ENCODE measurements around the gene CLEC19A. TPM values are rescaled to one million over a fixed set of nuclear protein-coding genes. Genes with fewer than 3 reads are reported as not detected.

The CLEC19A gene
- total RNA-seq, 1 donor from 2014 or later = not detected

DNA sequence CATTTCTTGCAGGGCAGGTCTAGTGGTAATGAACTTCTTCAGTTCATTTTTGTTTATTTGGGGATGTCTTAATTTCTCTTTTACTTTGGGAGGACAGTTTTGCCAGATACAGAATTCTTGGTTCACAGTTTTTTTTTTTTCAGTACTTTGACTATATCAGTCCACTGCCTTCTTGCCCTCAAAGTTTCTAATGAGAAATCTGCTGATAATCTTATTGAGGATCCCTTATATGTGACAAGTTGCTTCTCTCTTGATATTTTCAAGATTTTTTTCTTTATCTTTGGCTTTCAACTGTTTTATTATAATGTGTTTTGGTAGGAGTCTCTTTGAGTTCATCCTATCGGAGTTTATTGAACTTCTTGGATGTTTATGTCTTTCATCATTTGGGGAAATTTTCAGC lies 42.8 kb downstream of the CLEC19A start:
- no peak for DNase-seq (ENCODE audit: low spot score)

GRCh38 chr16:19329932-19330331 lies 44.4 kb downstream of the CLEC19A start:
- DNase-seq (ENCODE audit: low spot score) = no peak

DNA sequence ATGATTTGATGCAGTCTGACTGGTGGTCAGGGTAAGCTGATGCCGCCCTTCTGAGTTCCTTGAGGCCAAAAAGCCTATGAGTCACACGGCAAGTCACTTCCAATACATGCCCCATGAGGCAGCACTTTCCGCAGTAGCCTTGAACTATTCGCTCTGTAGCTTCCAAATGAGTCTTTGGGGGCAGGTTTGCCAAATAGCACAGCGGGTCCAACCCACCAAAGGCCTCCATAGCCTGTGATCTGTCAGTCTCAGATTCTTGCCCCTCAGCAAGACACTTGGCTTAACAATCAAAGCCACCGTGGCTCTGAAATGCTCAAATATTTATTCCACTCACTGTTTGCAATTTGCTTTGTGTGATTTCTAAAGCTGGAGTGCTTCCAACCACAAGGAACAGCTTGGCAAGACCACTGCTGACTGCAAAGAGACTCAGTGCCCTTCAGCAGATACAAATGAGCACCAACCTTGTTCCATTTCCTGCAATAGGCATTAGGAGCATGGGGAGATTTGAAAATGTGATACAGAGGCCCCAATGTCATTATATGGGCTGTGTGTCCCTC lies 45.4 kb downstream of the CLEC19A start:
- DNase-seq (ENCODE audit: low spot score) = no peak

DNA sequence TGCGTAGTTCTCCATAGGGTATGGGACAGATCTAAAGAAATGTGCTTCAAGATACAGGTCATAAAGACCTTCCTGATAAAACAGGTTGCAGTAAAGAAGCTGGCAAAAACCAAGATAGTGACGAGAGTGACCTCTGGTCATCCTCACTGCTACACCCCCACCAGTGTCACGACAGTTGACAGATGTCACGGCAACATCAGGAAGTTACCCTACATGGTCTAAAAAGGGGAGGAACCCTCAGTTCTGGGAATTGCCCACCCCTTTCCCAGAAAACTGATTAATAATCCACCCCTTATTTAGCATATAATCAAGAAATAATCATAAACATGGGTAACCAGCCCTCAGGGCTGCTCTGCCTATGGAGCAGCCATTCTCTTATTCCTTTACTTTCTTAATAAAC lies 46.3 kb downstream of the CLEC19A start:
- no peak for DNase-seq (ENCODE audit: low spot score)

GRCh38 chr16:19338335-19338734 lies 52.8 kb downstream of the CLEC19A start:
- no peak for DNase-seq (ENCODE audit: low spot score)

DNA sequence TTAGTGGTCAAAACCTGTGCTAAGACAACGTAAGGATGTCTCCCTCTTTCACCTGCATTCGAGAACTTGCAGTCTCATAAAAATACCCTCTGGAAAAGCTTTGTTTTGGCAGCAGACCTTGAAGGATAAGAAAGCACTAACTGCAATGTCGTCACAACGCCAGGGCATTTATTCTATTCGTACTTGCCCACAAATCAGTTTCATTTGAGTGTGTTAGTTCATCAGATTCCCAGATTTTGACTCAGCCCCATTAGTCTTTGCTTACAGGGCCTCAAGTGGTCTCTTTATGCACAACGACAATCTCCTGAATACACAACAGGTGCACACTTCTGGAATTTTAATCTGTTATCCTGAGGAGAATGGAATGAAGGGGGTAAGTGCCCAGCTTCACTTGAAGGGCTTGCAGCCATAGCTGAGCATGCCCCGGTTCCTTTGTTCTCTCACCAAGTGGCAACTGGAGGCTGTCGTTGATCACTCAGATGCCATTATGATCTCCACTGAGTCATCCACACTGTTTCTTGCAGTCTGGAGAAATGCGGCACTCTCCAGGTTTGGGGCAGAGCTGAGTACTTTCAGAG lies 58.8 kb downstream of the CLEC19A start:
- no peak for DNase-seq (ENCODE audit: low spot score)

- no peak for DNase-seq (ENCODE audit: low spot score)
Observed at GRCh38 chr16:19344980-19345379, 59.4 kb downstream of the CLEC19A start.

DNA sequence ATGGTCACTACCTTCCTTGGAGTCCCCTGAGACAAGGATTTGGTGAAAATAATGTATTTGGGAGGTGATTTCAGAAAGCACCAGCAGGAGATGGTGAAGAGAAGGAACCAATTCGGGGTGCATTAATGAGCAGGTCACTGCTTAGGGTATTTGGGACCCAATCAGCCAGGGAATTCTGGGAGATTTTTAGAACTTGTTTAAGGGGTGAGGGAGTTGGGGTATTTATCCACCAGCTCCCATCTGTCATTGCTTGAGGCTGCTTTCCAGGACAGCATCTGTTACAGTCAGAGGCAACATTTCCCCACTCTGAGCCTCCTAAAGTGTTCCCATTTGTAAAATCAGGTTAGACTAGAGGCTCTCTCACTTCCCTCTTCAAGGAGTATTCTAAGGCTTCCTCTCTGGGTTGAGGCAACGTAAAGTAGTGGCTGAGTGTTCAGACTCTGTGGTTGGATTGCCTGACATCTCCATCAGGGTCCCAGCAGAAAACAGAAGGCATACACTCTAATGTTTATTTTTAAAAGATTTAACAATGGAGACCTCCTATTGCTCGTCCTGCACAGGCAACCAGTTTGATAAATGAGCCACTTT lies 60.9 kb downstream of the CLEC19A start:
- DNase-seq (ENCODE audit: low spot score) = no peak

DNA sequence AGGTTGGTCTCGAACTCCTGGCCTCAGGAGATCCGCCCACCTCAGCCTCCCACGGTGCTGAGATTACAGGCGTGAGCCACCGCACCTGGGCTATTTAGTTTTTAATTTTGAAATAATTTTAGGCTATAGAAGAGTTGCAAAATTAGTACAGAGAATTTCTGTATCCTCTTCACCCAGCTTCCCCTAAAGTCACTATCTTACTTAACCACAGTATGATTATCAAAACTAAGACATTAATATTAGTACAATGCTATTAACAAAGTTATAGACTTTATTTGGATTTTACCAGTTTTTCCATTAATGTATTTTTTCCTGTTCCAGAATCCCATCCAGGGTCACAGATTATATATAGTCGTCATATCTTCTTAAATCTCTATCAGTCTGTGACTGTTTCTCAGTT lies 62.6 kb downstream of the CLEC19A start:
- no peak for DNase-seq (ENCODE audit: low spot score)

- DNase-seq (ENCODE audit: low spot score) = no peak
Observed at GRCh38 chr16:19348578-19349315, 63.2 kb downstream of the CLEC19A start.

GRCh38 chr16:19354371-19354770 lies 68.8 kb downstream of the CLEC19A start:
- no peak for DNase-seq (ENCODE audit: low spot score)

GRCh38 chr16:19356024-19356952 lies 70.8 kb downstream of the CLEC19A start:
- no peak for DNase-seq (ENCODE audit: low spot score)

DNA sequence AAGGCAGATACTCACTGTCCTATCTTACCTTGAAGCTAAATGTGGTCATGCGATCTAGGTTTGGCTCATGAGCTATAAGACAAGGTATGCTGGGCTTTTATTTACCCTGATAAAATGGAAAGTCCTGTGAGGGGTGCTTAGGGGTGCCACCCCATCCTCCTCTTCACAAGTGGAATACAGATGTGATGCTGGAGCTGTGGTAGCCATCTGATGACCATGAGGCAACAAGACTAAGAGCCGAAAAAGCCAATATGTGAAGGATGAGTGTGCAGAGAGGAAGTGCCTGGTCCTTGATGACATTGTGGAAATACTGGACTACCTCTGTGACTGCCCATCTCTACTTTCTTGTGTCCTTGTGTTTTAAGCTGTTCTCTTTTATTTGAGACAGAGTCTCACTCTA lies 74.0 kb downstream of the CLEC19A start:
- no peak for DNase-seq (ENCODE audit: low spot score)

Other genes starting within 250 kb of the CLEC19A start
- 29.7 TPM for gene COQ7, start 218.1 kb upstream of the CLEC19A start, total RNA-seq
- 61.3 TPM for gene ITPRIPL2, start 171.8 kb upstream of the CLEC19A start, total RNA-seq
- 24.4 TPM for gene SYT17, start 117.5 kb upstream of the CLEC19A start, total RNA-seq
- 21.1 TPM for gene TMC5, start 132.2 kb downstream of the CLEC19A start, total RNA-seq
- 80.8 TPM for gene GDE1, start 236.4 kb downstream of the CLEC19A start, total RNA-seq
- gene CCP110, start 238.2 kb downstream of the CLEC19A start, total RNA-seq = 36.0 TPM

All from ureter (tissue), 1 donor.